Measurements from ENCODE around the gene AHRR. TPM values are rescaled to one million over a fixed set of nuclear protein-coding genes. Genes with fewer than 3 reads are reported as not detected.
"Not testable (repeated sequence)": the region's sequence is repeated elsewhere in the genome, so short reads cannot be mapped to it uniquely, and the experiment has no call there.

AHRR gene
- total RNA-seq, 1 experiment from 2014 or later: 3.2 TPM

DNA sequence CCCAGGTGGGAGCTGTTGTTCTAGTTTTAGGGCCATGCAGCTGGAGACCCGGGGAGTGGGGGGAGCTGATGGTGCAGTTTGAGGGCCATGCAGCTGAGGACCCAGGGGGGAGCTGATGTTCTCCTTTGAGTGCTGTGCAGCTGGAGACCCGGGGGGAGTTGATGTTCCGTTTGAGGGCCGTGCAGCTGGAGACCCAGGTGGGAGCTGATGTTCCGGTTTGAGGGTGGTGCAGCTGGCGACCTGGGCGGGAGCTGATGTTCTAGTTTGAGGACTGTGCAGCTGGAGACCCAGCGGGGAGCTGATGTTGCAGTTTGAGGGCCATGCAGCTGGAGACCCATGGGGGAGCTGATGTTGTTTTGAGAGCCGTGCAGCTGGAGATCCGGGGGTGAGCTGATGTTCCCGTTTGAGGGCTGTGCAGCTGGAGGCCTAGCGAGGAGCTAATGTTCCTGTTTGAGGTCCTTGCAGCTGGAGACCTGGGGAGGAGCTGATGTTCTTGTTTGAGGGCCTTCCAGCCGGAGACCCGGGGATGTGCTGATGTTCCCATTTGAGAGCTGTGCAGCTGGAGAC, 35.4 kb upstream of the AHRR start:
- DNase-seq (ENCODE audit: unreplicated experiment): no peak
- no peak overlapping the region for H3K4me3 Mint-ChIP-seq (ENCODE audit: unreplicated experiment)
- CTCF ChIA-PET: interaction anchor here (0.6 kb wide), 1 partner anchor 17 kb away, joined by 3 read pairs; no protein-coding TSS in a partner anchor
- intact Hi-C loops (cut with micrococcal nuclease): no loop called here
- H3K27ac Mint-ChIP-seq (ENCODE audit: low read depth, unreplicated experiment): peak overlapping the region; percentile 46
- H3K9me3 Mint-ChIP-seq (ENCODE audit: unreplicated experiment): peaks cover 15% of the 10 kb centered on the region
- H3K4me1 Mint-ChIP-seq (ENCODE audit: insufficient read depth, unreplicated experiment): peaks cover 10% of the 10 kb centered on the region
- BruUV-seq (replicated peaks): no TSS peak
- POLR2A ChIA-PET: interaction anchor here (1.5 kb wide), 1 partner anchor 15 kb away, joined by 5 read pairs; the partner anchor contains the start of gene PDCD6
- peaks cover 51% of the 10 kb centered on the region for H3K36me3 Mint-ChIP-seq (ENCODE audit: insufficient read depth, unreplicated experiment)
- TF ChIP-seq, protein P1, sequence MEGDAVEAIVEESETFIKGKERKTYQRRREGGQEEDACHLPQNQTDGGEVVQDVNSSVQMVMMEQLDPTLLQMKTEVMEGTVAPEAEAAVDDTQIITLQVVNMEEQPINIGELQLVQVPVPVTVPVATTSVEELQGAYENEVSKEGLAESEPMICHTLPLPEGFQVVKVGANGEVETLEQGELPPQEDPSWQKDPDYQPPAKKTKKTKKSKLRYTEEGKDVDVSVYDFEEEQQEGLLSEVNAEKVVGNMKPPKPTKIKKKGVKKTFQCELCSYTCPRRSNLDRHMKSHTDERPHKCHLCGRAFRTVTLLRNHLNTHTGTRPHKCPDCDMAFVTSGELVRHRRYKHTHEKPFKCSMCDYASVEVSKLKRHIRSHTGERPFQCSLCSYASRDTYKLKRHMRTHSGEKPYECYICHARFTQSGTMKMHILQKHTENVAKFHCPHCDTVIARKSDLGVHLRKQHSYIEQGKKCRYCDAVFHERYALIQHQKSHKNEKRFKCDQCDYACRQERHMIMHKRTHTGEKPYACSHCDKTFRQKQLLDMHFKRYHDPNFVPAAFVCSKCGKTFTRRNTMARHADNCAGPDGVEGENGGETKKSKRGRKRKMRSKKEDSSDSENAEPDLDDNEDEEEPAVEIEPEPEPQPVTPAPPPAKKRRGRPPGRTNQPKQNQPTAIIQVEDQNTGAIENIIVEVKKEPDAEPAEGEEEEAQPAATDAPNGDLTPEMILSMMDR (IDR thresholded peaks at IDR 0.05; ENCODE audit: unreplicated experiment): no peak
- no peaks in the 10 kb centered on the region for H3K27me3 Mint-ChIP-seq (ENCODE audit: insufficient read depth, unreplicated experiment)

DNA sequence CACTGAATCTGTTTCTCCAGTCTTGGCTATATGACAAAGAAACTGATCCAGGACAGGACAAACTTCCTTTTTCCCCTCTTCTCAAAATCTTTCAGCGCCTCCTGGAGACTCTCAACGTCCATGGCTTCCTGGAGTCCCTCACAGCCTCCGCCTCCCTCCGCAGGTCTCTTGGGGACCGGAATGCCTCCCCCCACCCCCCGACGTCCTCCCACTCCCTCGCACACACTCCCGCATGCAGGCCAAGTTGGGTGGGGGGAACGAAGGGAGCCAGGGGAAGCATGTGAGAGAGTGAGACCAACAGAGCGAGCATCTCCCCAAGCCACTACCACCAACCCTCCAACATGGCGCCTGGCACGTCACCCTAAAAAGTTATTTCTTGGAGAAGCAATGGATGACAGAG, 31.3 kb upstream of the AHRR start:
- H3K4me3 Mint-ChIP-seq (ENCODE audit: unreplicated experiment); H3K27me3 Mint-ChIP-seq (ENCODE audit: insufficient read depth, unreplicated experiment); H3K27ac Mint-ChIP-seq (ENCODE audit: low read depth, unreplicated experiment): not testable (repeated sequence)

DNA sequence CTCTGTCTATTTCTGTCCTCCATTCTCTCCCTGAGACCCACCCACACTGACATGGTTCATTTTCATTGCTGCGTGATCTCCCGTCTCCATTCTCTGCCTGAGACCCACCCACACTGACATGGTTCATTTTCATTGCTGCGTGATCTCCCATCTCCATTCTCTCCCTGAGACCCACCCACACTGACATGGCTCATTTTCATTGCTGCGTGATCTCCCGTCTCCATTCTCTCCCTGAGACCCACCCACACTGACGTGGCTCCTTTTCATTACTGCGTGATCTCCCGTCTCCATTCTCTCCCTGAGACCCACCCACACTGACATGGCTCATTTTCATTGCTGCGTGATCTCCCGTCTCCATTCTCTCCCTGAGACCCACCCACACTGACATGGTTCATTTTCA, 30.2 kb upstream of the AHRR start:
- H3K4me1 Mint-ChIP-seq (ENCODE audit: insufficient read depth, unreplicated experiment); intact Hi-C loops (cut with micrococcal nuclease); DNase-seq (ENCODE audit: unreplicated experiment); H3K9me3 Mint-ChIP-seq (ENCODE audit: unreplicated experiment); CTCF ChIA-PET; H3K4me3 Mint-ChIP-seq (ENCODE audit: unreplicated experiment); H3K27ac Mint-ChIP-seq (ENCODE audit: low read depth, unreplicated experiment); BruUV-seq (replicated peaks); H3K27me3 Mint-ChIP-seq (ENCODE audit: insufficient read depth, unreplicated experiment); POLR2A ChIA-PET: not testable (repeated sequence)
- peaks cover 45% of the 10 kb centered on the region for H3K36me3 Mint-ChIP-seq (ENCODE audit: insufficient read depth, unreplicated experiment)

More for the DNA sequence above, 31.3 kb upstream of the AHRR start:
- DNase-seq (ENCODE audit: unreplicated experiment); intact Hi-C loops (cut with micrococcal nuclease); H3K4me1 Mint-ChIP-seq (ENCODE audit: insufficient read depth, unreplicated experiment); H3K9me3 Mint-ChIP-seq (ENCODE audit: unreplicated experiment); CTCF ChIA-PET; POLR2A ChIA-PET; BruUV-seq (replicated peaks): not testable (repeated sequence)
- H3K36me3 Mint-ChIP-seq (ENCODE audit: insufficient read depth, unreplicated experiment): peaks cover 48% of the 10 kb centered on the region

DNA sequence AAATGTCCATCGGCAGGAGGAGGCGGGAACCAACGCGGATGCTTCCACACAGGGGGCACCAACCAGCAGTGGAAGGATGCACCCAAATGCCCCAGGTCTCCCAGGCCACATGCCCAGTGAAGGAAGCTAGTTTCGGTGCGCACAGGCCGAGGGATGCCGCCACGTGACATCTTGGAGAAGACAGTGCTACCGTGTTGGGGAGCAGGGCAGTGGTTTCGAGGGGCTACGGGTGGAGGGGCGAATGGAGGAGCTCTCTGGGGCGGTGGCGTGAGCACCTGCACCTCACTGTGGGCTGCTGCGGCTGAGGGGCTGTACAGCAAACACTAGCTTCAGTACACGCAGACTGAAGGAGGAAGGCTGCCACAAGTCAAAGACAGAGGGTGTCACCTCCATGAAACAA, 26.7 kb upstream of the AHRR start:
- intact Hi-C loops (cut with micrococcal nuclease); BruUV-seq (replicated peaks): not testable (repeated sequence)

DNA sequence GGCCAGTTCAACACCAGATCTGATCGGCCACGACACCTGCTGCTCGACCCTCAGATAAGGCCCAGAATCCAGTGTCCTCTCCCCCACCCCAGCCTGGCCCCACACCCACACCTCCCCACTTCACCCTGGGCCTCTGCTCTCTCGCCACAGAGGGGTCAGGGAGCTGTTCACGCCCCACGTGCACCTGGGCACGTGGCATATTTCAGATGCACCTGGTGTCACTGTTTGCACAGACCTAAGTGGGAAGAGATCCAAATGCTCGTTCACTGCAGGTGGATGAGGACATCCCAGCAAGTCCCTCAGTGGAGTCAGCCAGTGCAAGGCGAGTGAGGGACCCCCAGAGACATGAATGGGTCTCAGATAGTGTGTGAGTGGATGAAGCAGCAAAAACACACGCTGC, 25.3 kb upstream of the AHRR start:
- H3K27me3 Mint-ChIP-seq (ENCODE audit: insufficient read depth, unreplicated experiment); BruUV-seq (replicated peaks); POLR2A ChIA-PET; H3K27ac Mint-ChIP-seq (ENCODE audit: low read depth, unreplicated experiment); DNase-seq (ENCODE audit: unreplicated experiment); H3K9me3 Mint-ChIP-seq (ENCODE audit: unreplicated experiment); intact Hi-C loops (cut with micrococcal nuclease); H3K4me1 Mint-ChIP-seq (ENCODE audit: insufficient read depth, unreplicated experiment); H3K4me3 Mint-ChIP-seq (ENCODE audit: unreplicated experiment): not testable (repeated sequence)
- CTCF ChIA-PET: interaction anchor here (0.7 kb wide), 1 partner anchor 13 kb away, joined by 3 read pairs; no protein-coding TSS in a partner anchor
- peaks cover 17% of the 10 kb centered on the region for H3K36me3 Mint-ChIP-seq (ENCODE audit: insufficient read depth, unreplicated experiment)

More for the DNA sequence above, 26.7 kb upstream of the AHRR start:
- H3K27me3 Mint-ChIP-seq (ENCODE audit: insufficient read depth, unreplicated experiment); CTCF ChIA-PET; H3K4me3 Mint-ChIP-seq (ENCODE audit: unreplicated experiment); POLR2A ChIA-PET; H3K9me3 Mint-ChIP-seq (ENCODE audit: unreplicated experiment); DNase-seq (ENCODE audit: unreplicated experiment); H3K4me1 Mint-ChIP-seq (ENCODE audit: insufficient read depth, unreplicated experiment); H3K27ac Mint-ChIP-seq (ENCODE audit: low read depth, unreplicated experiment): not testable (repeated sequence)
- peaks cover 26% of the 10 kb centered on the region for H3K36me3 Mint-ChIP-seq (ENCODE audit: insufficient read depth, unreplicated experiment)

DNA sequence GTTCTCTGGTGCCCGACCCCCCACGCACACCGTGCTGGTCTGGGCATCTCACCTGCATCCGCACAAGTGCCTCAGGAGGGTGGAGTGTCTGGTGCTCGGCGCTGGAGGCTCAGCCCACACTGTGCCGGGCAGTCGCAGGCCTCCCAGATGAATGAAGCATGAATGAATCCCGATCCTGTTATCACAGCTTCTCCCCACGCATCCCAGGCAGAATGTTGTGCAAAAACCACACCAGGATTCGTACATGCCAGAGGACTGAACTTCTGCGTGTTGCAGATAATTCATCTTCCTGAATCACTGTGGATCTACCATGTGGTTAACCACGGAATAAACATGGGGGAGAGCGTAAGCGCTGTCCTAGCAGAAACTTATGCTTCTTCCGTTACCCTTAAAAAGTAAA, 24.6 kb upstream of the AHRR start:
- DNase-seq (ENCODE audit: unreplicated experiment); H3K27me3 Mint-ChIP-seq (ENCODE audit: insufficient read depth, unreplicated experiment); intact Hi-C loops (cut with micrococcal nuclease); H3K9me3 Mint-ChIP-seq (ENCODE audit: unreplicated experiment); BruUV-seq (replicated peaks); POLR2A ChIA-PET; CTCF ChIA-PET; H3K4me3 Mint-ChIP-seq (ENCODE audit: unreplicated experiment); H3K4me1 Mint-ChIP-seq (ENCODE audit: insufficient read depth, unreplicated experiment); H3K27ac Mint-ChIP-seq (ENCODE audit: low read depth, unreplicated experiment): not testable (repeated sequence)
- H3K36me3 Mint-ChIP-seq (ENCODE audit: insufficient read depth, unreplicated experiment): peaks cover 14% of the 10 kb centered on the region

DNA sequence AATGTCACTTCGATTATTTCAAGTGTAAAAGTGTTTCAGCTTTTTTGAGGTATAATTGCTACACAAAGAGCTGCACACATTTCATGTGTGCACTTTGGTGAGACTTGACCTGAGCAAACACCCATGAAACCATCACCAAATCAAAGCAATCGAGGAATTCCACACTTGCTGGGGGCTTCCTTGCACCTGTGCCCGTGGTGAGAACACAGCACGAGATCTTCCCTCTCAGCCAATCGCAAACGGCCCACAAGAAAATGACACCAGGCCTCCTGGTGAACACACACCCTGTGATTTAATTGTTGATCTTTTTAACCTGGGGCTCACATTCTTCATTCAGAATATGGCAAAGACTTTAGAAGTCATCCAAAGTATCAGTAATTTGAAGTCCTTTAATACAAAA, 24.1 kb upstream of the AHRR start:
- H3K27me3 Mint-ChIP-seq (ENCODE audit: insufficient read depth, unreplicated experiment); H3K9me3 Mint-ChIP-seq (ENCODE audit: unreplicated experiment); POLR2A ChIA-PET; BruUV-seq (replicated peaks); H3K27ac Mint-ChIP-seq (ENCODE audit: low read depth, unreplicated experiment); DNase-seq (ENCODE audit: unreplicated experiment); H3K4me3 Mint-ChIP-seq (ENCODE audit: unreplicated experiment); H3K4me1 Mint-ChIP-seq (ENCODE audit: insufficient read depth, unreplicated experiment); CTCF ChIA-PET; intact Hi-C loops (cut with micrococcal nuclease): not testable (repeated sequence)
- peaks cover 14% of the 10 kb centered on the region for H3K36me3 Mint-ChIP-seq (ENCODE audit: insufficient read depth, unreplicated experiment)

DNA sequence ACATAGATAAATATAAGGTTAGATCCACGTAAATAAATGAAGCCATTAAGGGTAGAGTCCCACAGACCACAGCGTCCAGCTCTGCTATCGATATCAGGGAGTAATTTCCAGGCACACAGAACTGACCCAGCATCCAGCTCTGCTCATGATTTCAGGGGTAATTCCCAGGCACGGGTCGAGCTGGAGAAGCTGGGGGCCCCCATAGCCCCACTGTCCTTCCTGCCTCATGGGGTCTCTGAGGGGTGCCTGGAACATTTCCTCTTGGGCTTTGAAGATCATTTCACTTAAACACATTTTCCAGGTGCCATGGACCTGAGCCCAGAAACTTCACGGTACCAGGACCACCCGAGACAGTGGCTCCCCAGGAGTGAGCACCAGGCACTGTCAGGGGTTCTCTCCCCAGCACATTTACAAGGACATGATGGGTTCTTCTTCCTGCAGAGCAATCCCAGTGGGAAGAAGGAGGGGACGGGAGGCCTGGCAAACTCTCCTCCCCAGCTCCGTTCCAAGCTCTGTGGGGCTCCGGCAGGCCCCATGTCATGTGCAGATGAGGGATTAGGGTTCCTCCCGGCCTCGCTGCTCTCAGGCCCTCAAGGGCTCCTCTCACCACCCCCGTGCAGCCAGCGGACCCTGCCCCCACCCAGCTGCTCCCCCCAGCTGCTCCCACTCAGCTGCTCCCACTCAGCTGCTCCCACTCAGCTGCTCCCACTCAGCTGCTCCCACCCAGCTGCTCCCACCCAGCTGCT, 23.4 kb upstream of the AHRR start:
- not testable (repeated sequence) for H3K4me1 Mint-ChIP-seq (ENCODE audit: insufficient read depth, unreplicated experiment); H3K4me3 Mint-ChIP-seq (ENCODE audit: unreplicated experiment); BruUV-seq (replicated peaks)

More for the DNA sequence above, 23.4 kb upstream of the AHRR start:
- ChIA-PET CTCF (interaction anchor here (1.2 kb wide), 1 partner anchor 19 kb away, joined by 4 read pairs; no protein-coding TSS in a partner anchor), POLR2A (interaction anchor here (1.1 kb wide), 1 partner anchor 571 kb away, joined by 3 read pairs; no protein-coding TSS in a partner anchor)
- H3K27ac Mint-ChIP-seq (ENCODE audit: low read depth, unreplicated experiment); H3K27me3 Mint-ChIP-seq (ENCODE audit: insufficient read depth, unreplicated experiment); H3K9me3 Mint-ChIP-seq (ENCODE audit: unreplicated experiment); DNase-seq (ENCODE audit: unreplicated experiment); intact Hi-C loops (cut with micrococcal nuclease): not testable (repeated sequence)
- H3K36me3 Mint-ChIP-seq (ENCODE audit: insufficient read depth, unreplicated experiment): peaks cover 21% of the 10 kb centered on the region
